Neural crest cell (in vitro differentiated cells): ENCODE data around the gene DAP. TPM values are rescaled to one million over a fixed set of nuclear protein-coding genes. Genes with fewer than 3 reads are reported as not detected.

Source experiments
- DNase-seq: peaks from one replicate; pipeline ENCODE4 v3.0.0; 2021; ENCODE audit warnings: low read depth, mixed read lengths, low spot score
- H3K27ac Mint-ChIP-seq: one replicate; pipeline ENCODE4 v1.8.0; 2021; ENCODE audit warnings: mild to moderate bottlenecking, mixed read lengths; ENCODE audit not compliant: unreplicated experiment
- H3K27me3 Mint-ChIP-seq: 2 replicates; pipeline ENCODE4 v1.8.0; 2021; ENCODE audit warnings: low read depth, mild to moderate bottlenecking, mixed read lengths
- H3K36me3 Mint-ChIP-seq: 2 replicates; pipeline ENCODE4 v1.8.0; 2021; ENCODE audit warnings: low read depth, mild to moderate bottlenecking, mixed read lengths
- H3K4me1 Mint-ChIP-seq: 2 replicates; pipeline ENCODE4 v1.8.0; 2021; ENCODE audit warnings: mixed read lengths
- H3K4me3 Mint-ChIP-seq: one replicate; pipeline ENCODE4 v1.8.0; 2021; ENCODE audit warnings: mild to moderate bottlenecking, mixed read lengths
- H3K9me3 Mint-ChIP-seq: 2 replicates; pipeline ENCODE4 v1.8.0; 2021; ENCODE audit warnings: mixed read lengths
- CTCF ChIP-seq: fragments of 200-600 bp; sonication (generic); conservative IDR thresholded peaks from 2 replicates; pipeline ENCODE4 v1.5.0; 2021; ENCODE audit warnings: antibody characterized with exemption, mild to moderate bottlenecking
- total RNA-seq: library from RNA; stranded (reverse); gene quantifications from 2 replicates; pipeline ENCODE4 v1.2.1, GENCODE V29; 2021

Gene DAP
- total RNA-seq, 1 donor from 2014 or later = 107 TPM

- no peaks in the 10 kb centered on the region for H3K9me3 Mint-ChIP-seq
- H3K36me3 Mint-ChIP-seq = peaks cover 15% of the 10 kb centered on the region
- H3K4me3 Mint-ChIP-seq = no peak overlapping the region
- no peaks in the 10 kb centered on the region for H3K27me3 Mint-ChIP-seq
- H3K4me1 Mint-ChIP-seq = no peaks in the 10 kb centered on the region
- TF ChIP-seq CTCF = no peak
- no peak overlapping the region for H3K27ac Mint-ChIP-seq
- no peak for DNase-seq
Observed at GRCh38 chr5:10750909-10751308, 10.1 kb downstream of the DAP start.

DNA sequence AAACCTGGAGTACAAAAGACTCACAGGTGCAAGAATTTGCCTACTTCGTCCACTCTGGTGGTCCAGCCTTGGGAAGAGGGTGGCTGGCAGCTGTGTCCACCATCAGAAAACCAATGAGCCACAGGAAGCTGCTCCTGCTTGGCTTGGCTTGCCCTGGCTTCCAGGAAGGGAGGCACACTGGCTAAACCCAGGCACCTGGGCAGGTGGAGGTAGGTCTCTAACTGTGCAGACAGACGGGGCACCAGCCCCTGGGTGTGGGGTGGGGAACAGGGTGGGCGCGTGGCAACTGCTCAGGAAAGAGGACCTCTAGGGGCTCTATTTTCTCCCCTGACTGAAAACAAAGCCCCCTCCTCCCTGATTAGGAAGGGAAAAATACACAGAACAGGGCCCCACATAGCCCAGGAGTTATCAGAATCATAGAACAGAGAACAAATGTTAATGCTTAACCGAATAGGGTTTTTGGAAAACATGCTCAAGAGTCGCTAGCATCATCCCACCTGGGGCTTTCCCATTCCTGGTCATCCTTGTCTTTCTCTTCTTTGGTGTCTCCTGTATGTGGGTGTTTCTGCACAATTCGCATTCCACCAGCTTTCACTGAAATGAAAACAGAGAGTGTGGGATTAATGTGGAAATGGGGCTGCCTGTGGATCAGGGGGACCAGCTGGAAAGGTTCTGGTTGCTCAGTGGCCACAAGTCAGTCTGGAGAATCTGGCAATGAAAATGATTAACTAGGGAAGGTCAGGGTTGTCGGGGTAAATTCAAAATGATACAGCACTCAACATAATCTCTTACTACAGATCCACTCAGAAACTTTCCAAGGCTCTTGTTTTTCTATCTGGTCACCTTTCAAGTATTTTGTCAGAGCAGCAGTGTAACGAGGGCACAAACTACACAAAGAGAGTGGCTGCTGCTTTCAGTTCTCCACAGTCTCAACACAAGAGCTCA lies 13.1 kb downstream of the DAP start:
- Mint-ChIP-seq H3K36me3 (peaks cover 17% of the 10 kb centered on the region), H3K4me1 (no peaks in the 10 kb centered on the region), H3K27me3 (no peaks in the 10 kb centered on the region), H3K9me3 (peaks cover under 1% of the 10 kb centered on the region), H3K27ac (no peak overlapping the region), H3K4me3 (no peak overlapping the region)
- DNase-seq = no peak
- no peak for TF ChIP-seq CTCF

DNA sequence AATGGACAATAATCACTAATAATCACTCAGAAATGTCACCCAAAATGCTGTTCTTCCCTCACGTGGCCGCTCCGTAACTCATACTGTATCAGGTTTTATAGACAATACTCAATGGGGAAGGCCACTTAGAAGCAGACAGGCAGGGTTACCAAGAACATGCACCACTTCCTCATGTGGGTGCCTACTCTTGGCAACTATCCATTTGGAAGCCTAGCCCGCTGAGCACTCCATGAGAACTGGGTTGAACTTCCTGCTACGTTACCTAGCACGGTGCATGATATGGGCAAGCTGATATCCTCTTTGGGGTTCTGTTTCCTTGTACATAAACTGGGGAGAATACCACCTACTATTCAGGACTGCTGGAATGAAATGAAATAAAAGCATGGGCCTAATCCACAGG lies 14.3 kb downstream of the DAP start:
- no peak for DNase-seq
- peaks cover 7% of the 10 kb centered on the region for H3K9me3 Mint-ChIP-seq
- H3K36me3 Mint-ChIP-seq = peaks cover 26% of the 10 kb centered on the region
- TF ChIP-seq CTCF = no peak
- no peaks in the 10 kb centered on the region for H3K27me3 Mint-ChIP-seq
- no peaks in the 10 kb centered on the region for H3K4me1 Mint-ChIP-seq
- no peak overlapping the region for H3K27ac Mint-ChIP-seq
- no peak overlapping the region for H3K4me3 Mint-ChIP-seq

DNA sequence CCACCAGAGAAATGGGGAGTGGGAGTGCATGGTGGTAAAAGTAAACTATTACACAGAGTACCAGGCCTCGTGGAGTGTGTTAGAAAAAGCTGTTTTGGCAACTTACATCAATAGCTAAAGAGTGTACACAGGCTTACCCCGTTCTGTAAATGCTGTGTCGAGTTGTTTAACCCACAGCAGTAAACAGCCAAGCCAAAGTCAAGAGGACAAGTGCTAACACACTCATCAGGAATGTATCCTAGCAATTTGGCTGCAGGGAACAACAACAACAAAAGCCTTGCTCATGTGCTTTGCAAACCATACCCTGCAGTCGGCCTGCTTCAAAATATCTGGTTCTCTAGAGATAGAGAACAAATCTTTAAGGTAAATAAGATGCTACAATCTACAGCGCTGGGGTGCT lies 15.9 kb downstream of the DAP start:
- no peak for TF ChIP-seq CTCF
- H3K27me3 Mint-ChIP-seq = no peaks in the 10 kb centered on the region
- H3K9me3 Mint-ChIP-seq = peaks cover 16% of the 10 kb centered on the region
- H3K27ac Mint-ChIP-seq = no peak overlapping the region
- H3K4me1 Mint-ChIP-seq = no peaks in the 10 kb centered on the region
- DNase-seq = no peak
- no peak overlapping the region for H3K4me3 Mint-ChIP-seq
- H3K36me3 Mint-ChIP-seq = peaks cover 42% of the 10 kb centered on the region

GRCh38 chr5:10744681-10745080 lies 16.4 kb downstream of the DAP start:
- H3K9me3 Mint-ChIP-seq = peaks cover 19% of the 10 kb centered on the region
- DNase-seq = no peak
- H3K27me3 Mint-ChIP-seq = no peaks in the 10 kb centered on the region
- H3K36me3 Mint-ChIP-seq = peaks cover 47% of the 10 kb centered on the region
- H3K4me3 Mint-ChIP-seq = no peak overlapping the region
- no peak overlapping the region for H3K27ac Mint-ChIP-seq
- H3K4me1 Mint-ChIP-seq = no peaks in the 10 kb centered on the region
- no peak for TF ChIP-seq CTCF
